Neural progenitor cell (in vitro differentiated cells): ENCODE results near the gene ZNF771. TPM values are rescaled to one million over a fixed set of nuclear protein-coding genes. Genes with fewer than 3 reads are reported as not detected.

Experiments
- DNase-seq: peaks from one replicate; pipeline ENCODE4 v3.0.0-alpha.2; 2016; ENCODE audit warnings: low spot score
- H2AFZ ChIP-seq: fragments of 200-600 bp; sonication (generic); replicated peaks from 2 replicates; pipeline ENCODE4 v1.6.1; 2016; ENCODE audit warnings: antibody characterized with exemption
- H3F3A ChIP-seq: fragments of 200-600 bp; sonication (generic); 2 replicates; pipeline ENCODE4 v1.6.1; 2016; ENCODE audit warnings: antibody characterized with exemption, low read depth
- H3K27ac ChIP-seq: fragments of 200-600 bp; sonication (generic); 2 replicates; pipeline ENCODE4 v1.5.1; 2016; ENCODE audit warnings: mild to moderate bottlenecking
- H3K27me3 ChIP-seq: fragments of 200-600 bp; sonication (generic); 2 replicates; pipeline ENCODE4 v1.6.1; 2016; ENCODE audit warnings: mild to moderate bottlenecking, moderate library complexity
- H3K36me3 ChIP-seq: fragments of 200-600 bp; sonication (generic); 2 replicates; pipeline ENCODE4 v1.5.1; 2016
- H3K4me1 ChIP-seq: fragments of 200-600 bp; sonication (generic); 2 replicates; pipeline ENCODE4 v1.6.1; 2016; ENCODE audit warnings: mixed run types
- H3K4me2 ChIP-seq: fragments of 200-600 bp; sonication (generic); 2 replicates; pipeline ENCODE4 v1.6.1; 2016
- H3K4me3 ChIP-seq: fragments of 200-600 bp; sonication (generic); 2 replicates; pipeline ENCODE4 v1.5.1; 2016
- H3K79me2 ChIP-seq: fragments of 200-600 bp; sonication (generic); 2 replicates; pipeline ENCODE4 v1.6.1; 2016; ENCODE audit warnings: low read depth
- H3K9ac ChIP-seq: fragments of 200-600 bp; sonication (generic); 2 replicates; pipeline ENCODE4 v1.6.1; 2016
- H3K9me3 ChIP-seq: fragments of 200-600 bp; sonication (generic); 2 replicates; pipeline ENCODE4 v1.5.1; 2016; ENCODE audit warnings: low read depth
- H4K20me1 ChIP-seq: fragments of 200-600 bp; sonication (generic); 2 replicates; pipeline ENCODE4 v1.6.1; 2016; ENCODE audit warnings: low read depth
- H3K27ac Mint-ChIP-seq: 3 replicates; pipeline ENCODE4 v1.8.0; 2021; ENCODE audit warnings: mixed read lengths
- H3K27me3 Mint-ChIP-seq: 2 replicates; pipeline ENCODE4 v1.8.0; 2022; ENCODE audit warnings: low read depth, mild to moderate bottlenecking, inconsistent platforms, moderate library complexity, mixed read lengths; ENCODE audit not compliant: insufficient read depth
- H3K36me3 Mint-ChIP-seq: 3 replicates; pipeline ENCODE4 v1.8.0; 2021; ENCODE audit warnings: mixed read lengths
- H3K4me1 Mint-ChIP-seq: 3 replicates; pipeline ENCODE4 v1.8.0; 2021; ENCODE audit warnings: mixed read lengths
- H3K4me3 Mint-ChIP-seq: 3 replicates; pipeline ENCODE4 v1.8.0; 2021; ENCODE audit warnings: mild to moderate bottlenecking, moderate library complexity, mixed read lengths
- H3K9me3 Mint-ChIP-seq: 3 replicates; pipeline ENCODE4 v1.8.0; 2020; ENCODE audit warnings: mixed read lengths
- CTCF ChIP-seq: fragments of 200-600 bp; sonication (generic); IDR thresholded peaks from 2 replicates; pipeline ENCODE4 v1.5.1; 2017; ENCODE audit warnings: antibody characterized with exemption, mild to moderate bottlenecking
- EZH2 ChIP-seq: fragments of 200-600 bp; sonication (generic); IDR thresholded peaks from 2 replicates; pipeline ENCODE4 v1.6.1; 2017; ENCODE audit warnings: antibody characterized with exemption, mild to moderate bottlenecking, moderate library complexity
- EZH2phosphoT487 ChIP-seq: fragments of 200-600 bp; sonication (generic); IDR thresholded peaks from 2 replicates; pipeline ENCODE4 v1.6.1; 2017; ENCODE audit warnings: antibody characterized with exemption
- total RNA-seq: library from RNA; depleted of rRNA; stranded (reverse); fragments of >200 nt; gene quantifications from 2 replicates; pipeline ENCODE4 v1.2.3, GENCODE V29; 2015; ENCODE audit warnings: low replicate concordance

ZNF771 gene
- total RNA-seq, 1 donor from 2014 or later = 6.0 TPM

DNA sequence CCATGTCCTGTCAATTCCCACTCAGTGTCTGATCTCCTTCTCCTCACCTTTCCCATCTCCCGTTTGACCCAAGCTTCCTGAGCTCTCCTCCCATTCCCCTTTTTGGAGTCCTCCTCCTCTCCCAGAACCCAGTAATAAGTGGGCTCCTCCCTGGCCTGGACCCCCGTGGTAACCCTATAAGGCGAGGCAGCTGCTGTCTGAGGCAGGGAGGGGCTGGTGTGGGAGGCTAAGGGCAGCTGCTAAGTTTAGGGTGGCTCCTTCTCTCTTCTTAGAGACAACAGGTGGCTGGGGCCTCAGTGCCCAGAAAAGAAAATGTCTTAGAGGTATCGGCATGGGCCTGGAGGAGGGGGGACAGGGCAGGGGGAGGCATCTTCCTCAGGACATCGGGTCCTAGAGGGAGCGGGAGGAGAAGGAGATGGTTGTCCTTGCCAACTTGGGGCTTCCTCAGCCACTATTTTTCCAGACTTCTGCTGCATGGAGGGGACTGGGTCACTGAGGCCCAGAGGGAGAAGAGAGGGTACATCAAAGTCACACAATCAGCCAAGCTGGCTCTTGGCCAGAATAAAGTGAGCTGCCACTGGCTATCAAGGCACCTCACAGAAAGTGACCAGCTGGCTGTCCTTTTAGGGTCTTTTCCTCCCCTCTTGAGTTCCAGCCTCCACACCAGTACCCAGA is 35.2 kb upstream of the ZNF771 start:
- H3F3A ChIP-seq = peaks cover 22% of the 10 kb centered on the region
- peaks cover 26% of the 10 kb centered on the region for H4K20me1 ChIP-seq
- H3K79me2 ChIP-seq = peaks cover 27% of the 10 kb centered on the region
- H3K27ac ChIP-seq = no peak overlapping the region
- H3K9ac ChIP-seq = no peak overlapping the region
- Mint-ChIP-seq H3K9me3 (no peaks in the 10 kb centered on the region), H3K36me3 (peaks cover 3% of the 10 kb centered on the region), H3K4me3 (peak overlapping the region; percentile 86), H3K27ac (peak overlapping the region; percentile 1), H3K4me1 (peaks cover 40% of the 10 kb centered on the region), H3K27me3 (peaks cover 3% of the 10 kb centered on the region)
- no peak overlapping the region for H3K4me2 ChIP-seq
- H3K4me1 ChIP-seq = peaks cover 31% of the 10 kb centered on the region
- no peaks in the 10 kb centered on the region for H3K9me3 ChIP-seq
- no peak for DNase-seq
- no peak overlapping the region for H2AFZ ChIP-seq
- TF ChIP-seq EZH2phosphoT487 = no peak
- TF ChIP-seq EZH2 = no peak
- no peak for TF ChIP-seq CTCF
- no peak overlapping the region for H3K4me3 ChIP-seq
- H3K36me3 ChIP-seq = no peaks in the 10 kb centered on the region
- no peaks in the 10 kb centered on the region for H3K27me3 ChIP-seq

DNA sequence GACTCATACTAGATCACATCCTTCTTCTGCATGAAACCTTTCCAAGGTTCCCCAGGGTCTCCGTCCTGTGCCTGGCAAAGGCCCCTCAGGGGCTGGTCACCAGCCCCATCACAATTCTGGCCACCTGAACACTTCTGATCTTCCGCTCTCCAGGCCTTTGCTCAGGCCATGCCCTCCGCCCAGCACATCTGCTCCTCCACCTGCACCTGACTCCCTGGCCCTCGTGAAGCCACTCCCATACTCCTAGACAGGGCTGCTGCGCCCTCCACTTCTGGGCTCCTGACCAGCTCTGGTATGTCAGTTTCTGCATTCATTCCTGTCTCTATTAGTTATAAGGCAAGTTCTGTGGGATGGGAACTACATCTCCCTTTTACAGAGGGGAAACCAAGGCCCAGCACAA is 34.7 kb upstream of the ZNF771 start:
- peaks cover 40% of the 10 kb centered on the region for H3K4me1 Mint-ChIP-seq
- H3K4me3 ChIP-seq = no peak overlapping the region
- H3K79me2 ChIP-seq = peaks cover 21% of the 10 kb centered on the region
- H4K20me1 ChIP-seq = peaks cover 21% of the 10 kb centered on the region
- H3K4me3 Mint-ChIP-seq = no peak overlapping the region
- H3K27me3 Mint-ChIP-seq = peaks cover 3% of the 10 kb centered on the region
- H3K9ac ChIP-seq = no peak overlapping the region
- no peak overlapping the region for H3K4me2 ChIP-seq
- H3K27me3 ChIP-seq = no peaks in the 10 kb centered on the region
- H2AFZ ChIP-seq = no peak overlapping the region
- H3K9me3 Mint-ChIP-seq = no peaks in the 10 kb centered on the region
- peak overlapping the region; percentile 84 for H3K27ac Mint-ChIP-seq
- DNase-seq = no peak
- no peaks in the 10 kb centered on the region for H3K9me3 ChIP-seq
- no peak overlapping the region for H3K27ac ChIP-seq
- TF ChIP-seq EZH2 (no peak), CTCF (no peak), EZH2phosphoT487 (no peak)
- no peaks in the 10 kb centered on the region for H3K36me3 ChIP-seq
- H3K36me3 Mint-ChIP-seq = no peaks in the 10 kb centered on the region
- H3K4me1 ChIP-seq = peaks cover 29% of the 10 kb centered on the region
- H3F3A ChIP-seq = peaks cover 28% of the 10 kb centered on the region

DNA sequence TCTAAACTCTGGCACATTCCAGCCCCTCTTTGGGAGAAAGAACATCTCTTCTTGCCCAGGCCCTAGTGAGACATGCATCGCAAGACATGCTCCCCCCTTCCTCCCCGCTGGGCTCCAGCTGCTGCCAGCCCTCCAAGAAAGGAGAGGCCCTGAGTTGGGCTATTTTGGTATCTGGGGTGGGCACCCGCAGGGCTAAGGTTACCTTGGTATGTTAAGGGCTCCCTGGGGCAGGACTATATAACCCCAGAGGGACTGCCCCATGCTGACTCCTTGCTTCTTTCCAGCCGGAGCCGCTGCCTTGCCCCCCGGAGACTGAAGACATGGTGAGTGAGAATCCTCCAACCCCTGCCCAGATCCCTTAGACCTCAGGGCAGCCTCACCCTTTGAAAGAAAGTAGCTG is 32.9 kb upstream of the ZNF771 start, which contains the start of gene MYL11:
MYL11 (plus strand) TSS at position 265 of the 400 bp plus-strand sequence; CDS start at position 321, 56 bp downstream.
- Histone ChIP-seq H3K27me3 (no peaks in the 10 kb centered on the region), H4K20me1 (peaks cover 9% of the 10 kb centered on the region), H3K4me3 (no peak within 1 kb of the TSS), H2AFZ (no peak within 1 kb of the TSS), H3K4me1 (peaks cover 25% of the 10 kb centered on the region), H3K36me3 (no peaks in the 10 kb centered on the region), H3K27ac (no peak within 1 kb of the TSS), H3K9ac (no peak within 1 kb of the TSS), H3F3A (peaks cover 36% of the 10 kb centered on the region), H3K9me3 (no peaks in the 10 kb centered on the region), H3K79me2 (peaks cover 9% of the 10 kb centered on the region), H3K4me2 (peak within 1 kb of the TSS; percentile 5)
- DNase-seq = no peak
- H3K4me1 Mint-ChIP-seq = peaks cover 27% of the 10 kb centered on the region
- no peak for TF ChIP-seq EZH2phosphoT487
- TF ChIP-seq EZH2 = no peak
- TF ChIP-seq CTCF = no peak
- H3K36me3 Mint-ChIP-seq = no peaks in the 10 kb centered on the region
- H3K27me3 Mint-ChIP-seq = no peaks in the 10 kb centered on the region
- no peaks in the 10 kb centered on the region for H3K9me3 Mint-ChIP-seq
- H3K4me3 Mint-ChIP-seq = no peak within 1 kb of the TSS
- peak within 1 kb of the TSS; percentile 87 for H3K27ac Mint-ChIP-seq
